ENCODE data around the gene PEX19. TPM values are rescaled to one million over a fixed set of nuclear protein-coding genes. Genes with fewer than 3 reads are reported as not detected.

PEX19 gene
- total and polyA plus RNA-seq, 12 donors: 15.5 to 165 (median 85.0) TPM

- Histone ChIP-seq H3K4me1 (replicated peaks in 1 of 2) (peaks cover 0 to 5% of the 10 kb centered on the region in 2 donors), H3K4me3 (no peak overlapping the region), H3K9me3 (replicated peaks in 1 of 3) (no peaks in the 10 kb centered on the region), H3K27ac (no peak overlapping the region), H3K36me3 (replicated peaks in 1 of 2) (peaks cover 0 to 83% of the 10 kb centered on the region in 2 donors), H3K27me3 (no peaks in the 10 kb centered on the region)
- no peak for DNase-seq
- intact Hi-C loops (cut with DNase I): no loop called here
- WGBS, 4 donors: 86 to 90% (median 89%) methylated on average over 2 of the region's 2 CpGs
- TF ChIP-seq, protein P1, sequence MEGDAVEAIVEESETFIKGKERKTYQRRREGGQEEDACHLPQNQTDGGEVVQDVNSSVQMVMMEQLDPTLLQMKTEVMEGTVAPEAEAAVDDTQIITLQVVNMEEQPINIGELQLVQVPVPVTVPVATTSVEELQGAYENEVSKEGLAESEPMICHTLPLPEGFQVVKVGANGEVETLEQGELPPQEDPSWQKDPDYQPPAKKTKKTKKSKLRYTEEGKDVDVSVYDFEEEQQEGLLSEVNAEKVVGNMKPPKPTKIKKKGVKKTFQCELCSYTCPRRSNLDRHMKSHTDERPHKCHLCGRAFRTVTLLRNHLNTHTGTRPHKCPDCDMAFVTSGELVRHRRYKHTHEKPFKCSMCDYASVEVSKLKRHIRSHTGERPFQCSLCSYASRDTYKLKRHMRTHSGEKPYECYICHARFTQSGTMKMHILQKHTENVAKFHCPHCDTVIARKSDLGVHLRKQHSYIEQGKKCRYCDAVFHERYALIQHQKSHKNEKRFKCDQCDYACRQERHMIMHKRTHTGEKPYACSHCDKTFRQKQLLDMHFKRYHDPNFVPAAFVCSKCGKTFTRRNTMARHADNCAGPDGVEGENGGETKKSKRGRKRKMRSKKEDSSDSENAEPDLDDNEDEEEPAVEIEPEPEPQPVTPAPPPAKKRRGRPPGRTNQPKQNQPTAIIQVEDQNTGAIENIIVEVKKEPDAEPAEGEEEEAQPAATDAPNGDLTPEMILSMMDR (IDR thresholded peaks at IDR 0.05): no peak
- no peak for TF ChIP-seq POLR2A (IDR thresholded peaks at IDR 0.05)
Measured at GRCh38 chr1:160315359-160315758, 30.4 kb upstream of the PEX19 start.

DNA sequence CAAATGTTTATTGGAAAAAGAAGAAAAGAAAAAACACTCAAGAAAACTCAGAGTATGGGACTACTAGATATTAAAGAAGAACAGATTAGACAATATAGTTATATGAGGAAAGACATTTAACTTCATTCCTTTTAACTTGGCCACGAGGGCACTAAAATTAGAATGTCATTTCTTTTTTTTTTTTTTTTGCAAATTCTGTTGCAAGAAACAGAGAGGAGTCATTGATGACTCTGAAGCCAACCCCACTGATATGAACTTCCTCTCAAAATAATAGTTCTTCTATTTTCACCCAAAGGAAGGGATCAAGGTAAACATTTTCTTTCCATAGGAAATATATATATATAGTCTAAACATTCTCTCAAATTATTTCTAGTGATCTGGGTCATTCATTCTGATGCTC is 24.6 kb upstream of the PEX19 start:
- H3K4me1 ChIP-seq (replicated peaks in 1 of 2): no peaks in the 10 kb centered on the region
- no peak overlapping the region for H3K27ac ChIP-seq
- H3K4me3 ChIP-seq: no peak overlapping the region
- no peak for DNase-seq
- 33 to 36% (median 34%) methylated on average over 1 of the region's 1 CpG for WGBS, 4 donors
- TF ChIP-seq, protein P1 (IDR thresholded peaks at IDR 0.05): no peak
- no peak for TF ChIP-seq POLR2A (IDR thresholded peaks at IDR 0.05)
- no peaks in the 10 kb centered on the region for H3K27me3 ChIP-seq
- intact Hi-C loops (cut with DNase I): no loop called here
- peaks cover 0 to 100% of the 10 kb centered on the region in 2 donors for H3K36me3 ChIP-seq (replicated peaks in 1 of 2)
- H3K9me3 ChIP-seq (replicated peaks in 1 of 3): no peaks in the 10 kb centered on the region

GRCh38 chr1:160309185-160309557 is 24.2 kb upstream of the PEX19 start:
- no peak for DNase-seq
- H3K4me3 ChIP-seq: no peak overlapping the region
- H3K27ac ChIP-seq: no peak overlapping the region
- peaks cover 0 to 100% of the 10 kb centered on the region in 2 donors for H3K36me3 ChIP-seq (replicated peaks in 1 of 2)
- intact Hi-C loops (cut with DNase I): no loop called here
- H3K9me3 ChIP-seq (replicated peaks in 1 of 3): no peaks in the 10 kb centered on the region
- no peaks in the 10 kb centered on the region for H3K4me1 ChIP-seq (replicated peaks in 1 of 2)
- no peak for TF ChIP-seq POLR2A (IDR thresholded peaks at IDR 0.05)
- TF ChIP-seq, protein P1 (IDR thresholded peaks at IDR 0.05): no peak
- H3K27me3 ChIP-seq: no peaks in the 10 kb centered on the region

GRCh38 chr1:160308451-160309184 is 23.7 kb upstream of the PEX19 start:
- Histone ChIP-seq H3K36me3 (replicated peaks in 1 of 2) (peaks cover 0 to 100% of the 10 kb centered on the region in 2 donors), H3K4me1 (replicated peaks in 1 of 2) (no peaks in the 10 kb centered on the region)
- TF ChIP-seq, protein P1 (IDR thresholded peaks at IDR 0.05): no peak
- no peak for TF ChIP-seq POLR2A (IDR thresholded peaks at IDR 0.05)

More at GRCh38 chr1:160308451-160309184, 23.7 kb upstream of the PEX19 start:
- no peak for DNase-seq
- Histone ChIP-seq H3K27ac (no peak overlapping the region), H3K9me3 (replicated peaks in 1 of 3) (no peaks in the 10 kb centered on the region), H3K4me3 (no peak overlapping the region), H3K27me3 (no peaks in the 10 kb centered on the region)
- intact Hi-C loops (cut with DNase I): no loop called here
- WGBS, 4 donors: 81 to 87% (median 86%) methylated on average over 4 of the region's 4 CpGs
